GM12878 (cell line): ENCODE measurements around the gene NECAB3. TPM values are rescaled to one million over a fixed set of nuclear protein-coding genes. Genes with fewer than 3 reads are reported as not detected.

Source experiments
- ATAC-seq: fragments of 200-7000 bp; cut with Tn5 transposase; 3 replicates; pipeline ENCODE4 v1.9.1; 2020; ENCODE audit warnings: mild to moderate bottlenecking, moderate library complexity
- BruUV-seq: library from RNA; stranded (reverse); fragments of 400-500 nt; replicated peaks from 2 replicates; lab custom pipeline; 2021; lab: Mats Ljungman, UMichigan
- CTCF ChIA-PET: fragments of 300-600 bp; sonication (Branson Sonifier 250); formaldehyde crosslinking; extraction: SDS; loops from one replicate; lab custom pipeline; 2021; ENCODE audit warnings: inconsistent platforms; lab: Yijun Ruan, JAX
- POLR2A ChIA-PET: fragments of 350-600 bp; formaldehyde crosslinking; extraction: SDS; loops from one replicate; lab custom pipeline; 2021; ENCODE audit warnings: inconsistent platforms; lab: Charles Lee
- RAD21 ChIA-PET: fragments of 300-600 bp; sonication (Branson Sonifier 250); formaldehyde crosslinking; loops from one replicate; lab custom pipeline; 2023; ENCODE audit warnings: antibody characterized with exemption; ENCODE audit not compliant: unreplicated experiment; lab: Charles Lee
- SMC1A ChIA-PET: fragments of 300-600 bp; sonication (Branson Sonifier 250); formaldehyde crosslinking; loops from one replicate; lab custom pipeline; 2023; ENCODE audit not compliant: unreplicated experiment, uncharacterized antibody; lab: Charles Lee
- DNase-seq: peaks from one replicate; pipeline ENCODE4 v3.0.0-alpha.2; 2011; ENCODE audit warnings: low read depth, low spot score
- FAIRE-seq: peaks from 3 replicates; lab custom pipeline; 2011; peaks lifted over from hg19 to GRCh38; lab: Jason Lieb, UNC
- H2AFZ ChIP-seq: 2 replicates; pipeline ENCODE4 v1.6.0; 2011; ENCODE audit warnings: low read depth, low read length, control low read depth; ENCODE audit not compliant: control insufficient read depth
- H3K27ac ChIP-seq: 2 replicates; pipeline ENCODE4 v1.5.1; 2011; ENCODE audit warnings: control low read depth; ENCODE audit not compliant: control insufficient read depth, insufficient read depth
- H3K27me3 ChIP-seq, 2 experiments: replicated peaks in 1 of 2; 2 replicates each; pipeline versions ENCODE4 v1.6.0 to v1.6.1; 2011; ENCODE audit warnings: low read length in 1 of 2; ENCODE audit not compliant: control insufficient read depth in 2 of 2, insufficient read depth in 2 of 2
- H3K36me3 ChIP-seq, 2 experiments: 2 replicates each; pipeline ENCODE4 v1.5.1; 2011; ENCODE audit warnings: low read length in 1 of 2; ENCODE audit not compliant: control insufficient read depth in 2 of 2, insufficient read depth in 2 of 2
- H3K4me1 ChIP-seq: 2 replicates; pipeline ENCODE4 v1.6.1; 2011; ENCODE audit warnings: mild to moderate bottlenecking, low read length, moderate library complexity, mixed read lengths; ENCODE audit not compliant: control insufficient read depth, insufficient read depth
- H3K4me2 ChIP-seq: 2 replicates; pipeline ENCODE4 v1.6.0; 2011; ENCODE audit warnings: control low read depth; ENCODE audit not compliant: control insufficient read depth, insufficient read depth
- H3K4me3 ChIP-seq: fragments of 200-600 bp; sonication (generic); 2 replicates; pipeline ENCODE4 v1.5.1; 2016
- H3K79me2 ChIP-seq: 2 replicates; pipeline ENCODE4 v1.6.0; 2011; ENCODE audit warnings: low read length; ENCODE audit not compliant: control insufficient read depth, insufficient read depth
- H3K9ac ChIP-seq: 2 replicates; pipeline ENCODE4 v1.8.0; 2011; ENCODE audit warnings: low read length, control low read depth, mixed read lengths; ENCODE audit not compliant: control insufficient read depth, insufficient read depth
- H3K9me3 ChIP-seq: replicated peaks from 3 replicates; pipeline ENCODE4 v1.5.1; 2011; ENCODE audit warnings: mild to moderate bottlenecking, low read length; ENCODE audit not compliant: control insufficient read depth, insufficient read depth
- H4K20me1 ChIP-seq: 2 replicates; pipeline ENCODE4 v1.6.0; 2011; ENCODE audit not compliant: control insufficient read depth, insufficient read depth
- CREB1 ChIP-seq: IDR thresholded peaks from 2 replicates; pipeline ENCODE4 v1.6.1; 2012; ENCODE audit warnings: low read depth, mild to moderate bottlenecking, inconsistent platforms
- CREM ChIP-seq: IDR thresholded peaks from 2 replicates; pipeline ENCODE4 v1.6.1; 2014; ENCODE audit warnings: antibody characterized with exemption, low read depth
- EP300 ChIP-seq, 2 experiments: fragments of 150-350 bp in 1 of 2; IDR thresholded peaks; 2 replicates each; pipeline ENCODE4 v1.6.1; 2011 to 2012; ENCODE audit warnings: low read depth in 2 of 2, low read length in 2 of 2, borderline replicate concordance in 1 of 2, improper control_type of control experiment in 1 of 2, inconsistent platforms in 1 of 2; ENCODE audit not compliant: control insufficient read depth in 1 of 2
- FOS ChIP-seq: IDR thresholded peaks from 3 replicates; pipeline ENCODE4 v1.6.1; 2011; ENCODE audit warnings: borderline replicate concordance; ENCODE audit not compliant: insufficient read length; ENCODE audit errors: extremely low read depth
- IKZF1 ChIP-seq: fragments of 450-650 bp; conservative IDR thresholded peaks from 2 replicates; pipeline ENCODE4 v1.6.1; 2017; ENCODE audit warnings: antibody characterized with exemption, mild to moderate bottlenecking
- IKZF2 ChIP-seq, 2 experiments: fragments of 450-650 bp; IDR thresholded peaks; 2 replicates each; pipeline ENCODE4 v1.6.1; 2017; ENCODE audit warnings: mild to moderate bottlenecking in 2 of 2, moderate library complexity in 2 of 2
- NFIC ChIP-seq: IDR thresholded peaks from 2 replicates; pipeline ENCODE4 v1.6.1; 2012; ENCODE audit warnings: low read depth, mild to moderate bottlenecking, inconsistent platforms, low read length, moderate library complexity
- NRF1 ChIP-seq: conservative IDR thresholded peaks from 2 replicates; pipeline ENCODE4 v1.6.1; 2011; ENCODE audit warnings: mild to moderate bottlenecking, low read depth, low read length, improper control_type of control experiment
- POU2F2 ChIP-seq: IDR thresholded peaks from 3 replicates; pipeline ENCODE4 v1.6.1; 2011; ENCODE audit warnings: low read depth, mild to moderate bottlenecking, low read length, borderline replicate concordance
- RCOR1 ChIP-seq: conservative IDR thresholded peaks from 2 replicates; pipeline ENCODE4 v1.6.1; 2012; ENCODE audit warnings: low read depth, low read length, improper control_type of control experiment
- SIN3A ChIP-seq: IDR thresholded peaks from 2 replicates; pipeline ENCODE4 v1.6.1; 2012; ENCODE audit warnings: low read depth, low read length, improper control_type of control experiment
- SIX5 ChIP-seq: IDR thresholded peaks from 2 replicates; pipeline ENCODE4 v1.6.1; 2011; ENCODE audit warnings: mild to moderate bottlenecking, low read depth, low read length, moderate library complexity; ENCODE audit not compliant: severe bottlenecking
- STAT1 ChIP-seq: fragments of 450-650 bp; conservative IDR thresholded peaks from 2 replicates; pipeline ENCODE4 v1.6.1; 2014; ENCODE audit warnings: antibody characterized with exemption, mild to moderate bottlenecking
- TCF3 ChIP-seq: IDR thresholded peaks from 2 replicates; pipeline ENCODE4 v1.6.1; 2012; ENCODE audit warnings: low read depth, mild to moderate bottlenecking, low read length, borderline replicate concordance; ENCODE audit not compliant: insufficient read depth
- ZBTB33 ChIP-seq: fragments of 450-650 bp; IDR thresholded peaks from 2 replicates; pipeline ENCODE4 v1.6.1; 2017; ENCODE audit warnings: mild to moderate bottlenecking
- WGBS: methylation state at CpG from one replicate; pipeline ENCODE4 v1.1.6; 2016; ENCODE audit warnings: low lambda C conversion rate; ENCODE audit not compliant: insufficient replicate concordance, insufficient coverage; ENCODE audit errors: missing lambda C conversion rate; 5-methylcytosine and 5-hydroxymethylcytosine counted together
- in situ Hi-C: fragments of 300-500 bp; cut with MboI; formaldehyde crosslinking; loops from 9 replicates; pipeline ENCODE4 v1.14.3; 2018; ENCODE audit warnings: mixed read lengths
- intact Hi-C: fragments of 100-400 bp; cut with micrococcal nuclease; formaldehyde crosslinking; loops from one replicate; pipeline ENCODE4 v1.14.2; 2022; ENCODE audit not compliant: unreplicated experiment
- polyA plus RNA-seq, 11 experiments: library from polyadenylated mRNA; depleted of rRNA in 4 of 11; unstranded in 6 of 11; stranded (reverse) in 5 of 11; fragments of >200 nt; fragmentation: Nextera tagmentation in 4 of 11; fragmentation: Illumina TruSeq in 1 of 11; extraction: Ambion mirVana in 4 of 11; extraction: Trizol in 1 of 11; gene quantifications; 1 replicate in 1 of 11; 2 replicates in 10 of 11; pipeline versions ENCODE4 v1.2.1 to v1.2.3, GENCODE V29; 2011 to 2016; ENCODE audit warnings: inconsistent platforms in 2 of 11, missing spikeins in 2 of 11, low read depth in 1 of 11
- total RNA-seq, 4 experiments: library from RNA; depleted of rRNA in 3 of 4; stranded (reverse); fragments of >200 nt in 3 of 4; fragmentation: Illumina TruSeq in 1 of 4; extraction: Trizol in 1 of 4; gene quantifications; 2 replicates each; pipeline versions ENCODE4 v1.2.1 to v1.2.3, GENCODE V29; 2013 to 2021
- TF ChIP-seq, protein P1 (sequence below): fragments of 450-650 bp; IDR thresholded peaks from 2 replicates; pipeline ENCODE4 v1.6.1; 2017; ENCODE audit warnings: borderline replicate concordance
- TF ChIP-seq, protein P2 (sequence below): fragments of 450-650 bp; IDR thresholded peaks from 2 replicates; pipeline ENCODE4 v1.6.1; 2016; ENCODE audit warnings: mild to moderate bottlenecking

The NECAB3 gene
- total and polyA plus RNA-seq, 10 of the 15 experiments (the other 5 are each of a cell fraction or from before 2014, with no cell fraction given): 0.21 to 17.0 (median 7.2) TPM

DNA sequence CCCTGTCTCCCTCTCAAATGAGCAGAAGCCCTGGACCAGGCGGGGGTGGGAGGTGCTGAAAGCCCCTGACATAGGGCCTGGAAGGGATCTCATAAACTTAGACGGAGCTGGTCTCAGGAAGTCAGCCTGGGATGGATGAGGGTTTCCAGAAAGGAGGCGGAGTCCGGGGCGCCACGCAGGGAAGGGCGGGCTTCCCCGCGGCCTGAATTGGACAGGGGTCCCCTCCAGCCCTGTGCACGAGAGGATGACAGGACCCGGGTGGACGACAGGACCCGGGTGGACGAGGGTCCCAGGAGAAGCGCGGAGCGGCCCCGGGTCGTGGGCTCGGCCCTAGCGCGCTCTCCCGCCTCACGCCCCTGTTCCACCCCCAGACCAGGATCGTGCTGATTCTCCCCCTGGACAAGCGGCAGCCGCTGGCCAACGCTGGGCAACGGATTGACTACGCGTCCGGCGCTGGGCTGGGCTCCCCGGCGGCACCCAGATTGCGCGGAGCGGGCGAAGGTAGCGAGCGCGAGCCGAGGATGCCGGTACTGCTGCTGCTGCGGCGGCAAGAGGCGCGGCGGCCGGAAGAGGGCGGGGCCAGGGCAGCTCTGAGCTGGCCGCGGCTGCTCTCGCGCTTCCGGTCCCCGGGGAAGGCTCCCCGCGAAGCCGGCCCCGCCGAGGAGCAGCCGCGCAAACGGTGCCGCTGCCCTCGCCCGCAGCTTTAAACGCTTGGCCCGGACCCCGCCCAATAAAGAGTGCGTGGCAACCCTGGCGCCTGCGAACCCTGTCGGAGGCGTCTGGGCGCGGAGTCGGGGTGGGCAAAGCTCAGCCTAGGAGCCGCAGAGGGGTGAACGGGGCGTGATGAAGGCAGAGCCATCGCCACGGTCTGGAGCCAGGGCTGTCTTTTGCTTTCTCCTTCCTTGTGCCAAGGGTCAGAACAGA, 10.8 kb downstream of the NECAB3 start:
- H3K79me2 ChIP-seq: peaks cover 2% of the 10 kb centered on the region
- RAD21 ChIA-PET: interaction anchor here (0.7 to 2.2 kb wide), 8 partner anchors 11 to 205 kb away, joined by 3 to 10 read pairs (median 4); partner anchors contain the start of genes CBFA2T2 and ZNF341
- DNase-seq (no peak), FAIRE-seq (peak; percentile 64), ATAC-seq (peak; percentile 72)
- CTCF ChIA-PET: interaction anchor here (0.9 to 3.2 kb wide), 5 partner anchors 10 to 218 kb away, joined by 3 to 20 read pairs (median 3); no protein-coding TSS in a partner anchor
- in situ Hi-C loops: no loop called here
- peak overlapping the region; percentile 87 for H3K4me3 ChIP-seq
- H2AFZ ChIP-seq: peak overlapping the region; percentile 91
- WGBS: 2% methylated on average over 83 of the region's 84 CpGs
- no TSS peak for BruUV-seq
- H3K9ac ChIP-seq: peak overlapping the region; percentile 91
- peak overlapping the region; percentile 99 for H3K4me2 ChIP-seq
- H3K9me3 ChIP-seq: no peaks in the 10 kb centered on the region
- H3K4me1 ChIP-seq: peaks cover 27% of the 10 kb centered on the region
- peaks cover 3% of the 10 kb centered on the region; the same call in 1 of the 2 replicates for H4K20me1 ChIP-seq
- SMC1A ChIA-PET: interaction anchor here (0.6 to 1.9 kb wide), 8 partner anchors 10 to 206 kb away, joined by 3 to 9 read pairs (median 3); no protein-coding TSS in a partner anchor
- peak overlapping the region; percentile 88 for H3K27ac ChIP-seq
- H3K27me3 ChIP-seq: no peaks in the 10 kb centered on the region
- intact Hi-C loops: loop anchor here (1.0 to 10.0 kb wide), 2 partner anchors 24 to 461 kb away; no protein-coding TSS in a partner anchor
- H3K36me3 ChIP-seq: no peaks in the 10 kb centered on the region
- POLR2A ChIA-PET: interaction anchor here (0.5 to 2.4 kb wide), 7 partner anchors 10 to 445 kb away, joined by 3 to 9 read pairs (median 3); partner anchors contain the start of gene CBFA2T2
- TF ChIP-seq, protein P1, sequence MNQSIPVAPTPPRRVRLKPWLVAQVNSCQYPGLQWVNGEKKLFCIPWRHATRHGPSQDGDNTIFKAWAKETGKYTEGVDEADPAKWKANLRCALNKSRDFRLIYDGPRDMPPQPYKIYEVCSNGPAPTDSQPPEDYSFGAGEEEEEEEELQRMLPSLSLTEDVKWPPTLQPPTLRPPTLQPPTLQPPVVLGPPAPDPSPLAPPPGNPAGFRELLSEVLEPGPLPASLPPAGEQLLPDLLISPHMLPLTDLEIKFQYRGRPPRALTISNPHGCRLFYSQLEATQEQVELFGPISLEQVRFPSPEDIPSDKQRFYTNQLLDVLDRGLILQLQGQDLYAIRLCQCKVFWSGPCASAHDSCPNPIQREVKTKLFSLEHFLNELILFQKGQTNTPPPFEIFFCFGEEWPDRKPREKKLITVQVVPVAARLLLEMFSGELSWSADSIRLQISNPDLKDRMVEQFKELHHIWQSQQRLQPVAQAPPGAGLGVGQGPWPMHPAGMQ: no peak
- TF ChIP-seq SIN3A (peak; percentile 62; the same call in 1 of the 2 replicates), CREM (0 out of 2 replicates have a peak, but pooled peaks have one; percentile 2), NRF1 (0 out of 2 replicates have a peak, but pooled peaks have one; percentile 14), EP300 (IDR thresholded peaks at IDR 0.05; ENCODE audit: borderline replicate concordance in 1 of 2, control insufficient read depth in 1 of 2, low read depth in 2 of 2, low read length in 2 of 2) (no peak), SIX5 (no peak), FOS (no peak), NFIC (no peak), IKZF2 (IDR thresholded peaks at IDR 0.05) (0 out of 4 replicates have a peak, but pooled peaks of 1 of the 2 experiments have one; percentile 27), CREB1 (peak; percentile 59; the same call in 1 of the 2 replicates), STAT1 (no peak), RCOR1 (no peak), IKZF1 (peak; percentile 59), POU2F2 (0 out of 3 replicates have a peak, but pooled peaks have one; percentile 48), TCF3 (no peak), ZBTB33 (no peak)
- TF ChIP-seq, protein P2, sequence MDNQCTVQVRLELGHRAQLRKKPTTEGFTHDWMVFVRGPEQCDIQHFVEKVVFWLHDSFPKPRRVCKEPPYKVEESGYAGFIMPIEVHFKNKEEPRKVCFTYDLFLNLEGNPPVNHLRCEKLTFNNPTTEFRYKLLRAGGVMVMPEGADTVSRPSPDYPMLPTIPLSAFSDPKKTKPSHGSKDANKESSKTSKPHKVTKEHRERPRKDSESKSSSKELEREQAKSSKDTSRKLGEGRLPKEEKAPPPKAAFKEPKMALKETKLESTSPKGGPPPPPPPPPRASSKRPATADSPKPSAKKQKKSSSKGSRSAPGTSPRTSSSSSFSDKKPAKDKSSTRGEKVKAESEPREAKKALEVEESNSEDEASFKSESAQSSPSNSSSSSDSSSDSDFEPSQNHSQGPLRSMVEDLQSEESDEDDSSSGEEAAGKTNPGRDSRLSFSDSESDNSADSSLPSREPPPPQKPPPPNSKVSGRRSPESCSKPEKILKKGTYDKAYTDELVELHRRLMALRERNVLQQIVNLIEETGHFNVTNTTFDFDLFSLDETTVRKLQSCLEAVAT: no peak
